Caki2 (cell line): ENCODE data around the gene PNMT. TPM values are rescaled to one million over a fixed set of nuclear protein-coding genes. Genes with fewer than 3 reads are reported as not detected.
A peak's percentile ranks its signal among the peaks of the same experiment; 100 is the strongest.

Experiments
- DNase-seq: peaks from one replicate; pipeline ENCODE4 v3.0.0-alpha.2; 2015; ENCODE audit warnings: low read depth
- in situ Hi-C: cut with HindIII; loops from 2 replicates; pipeline ENCODE4 v1.10.0; 2016; ENCODE audit warnings: low sequenced_read_pairs, low pct_unique_long_range_greater_than_20kb, mixed read lengths
- total RNA-seq: library from RNA; depleted of rRNA; stranded (reverse); fragments of >200 nt; shearing (Covaris generic); gene quantifications from 2 replicates; pipeline ENCODE4 v1.2.3, GENCODE V29; 2014; ENCODE audit warnings: low replicate concordance

Gene PNMT
- total RNA-seq, 1 experiment from 2014 or later: not detected

GRCh38 chr17:39631403-39631802 lies 36.9 kb upstream of the PNMT start:
- in situ Hi-C loops: no loop called here
- no peak for DNase-seq

DNA sequence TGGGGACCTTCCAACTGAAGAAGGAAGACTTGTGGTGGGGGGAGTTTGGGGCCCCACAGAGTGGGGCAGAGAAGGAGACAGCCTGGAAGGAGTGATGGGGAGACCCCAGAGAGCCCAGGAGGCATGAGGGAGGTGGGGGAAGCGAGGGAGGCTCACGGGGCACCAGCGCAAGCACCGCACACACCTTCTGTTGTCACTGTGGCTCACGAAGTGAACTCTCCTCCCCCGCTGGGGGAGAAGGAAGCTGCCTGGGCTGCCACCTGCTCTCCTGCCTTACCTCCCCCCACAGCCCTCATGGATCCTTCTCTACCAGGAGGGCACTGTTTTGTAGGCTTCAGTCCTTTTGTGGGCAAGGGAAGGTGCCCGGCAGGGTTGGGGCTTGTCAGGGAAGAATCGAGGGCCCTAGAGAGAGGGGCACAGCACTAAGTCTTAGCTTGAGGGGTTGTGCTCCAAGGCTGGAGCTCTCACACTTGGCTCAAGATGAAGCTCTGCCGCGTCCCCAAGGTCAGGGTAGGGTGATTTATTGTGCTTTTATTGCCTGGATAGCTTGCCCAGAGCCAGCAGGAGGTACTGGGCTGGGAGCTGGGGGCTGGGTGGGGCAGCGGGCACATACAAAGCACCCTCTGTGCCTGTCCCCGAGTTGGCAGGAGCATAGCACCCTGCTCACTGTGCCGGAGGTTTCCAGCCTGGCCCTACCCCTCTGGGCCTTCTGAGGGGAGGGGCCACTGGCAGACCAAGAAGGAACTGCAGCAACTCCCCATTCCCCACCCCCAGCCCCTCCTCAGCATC lies 35.9 kb upstream of the PNMT start:
- in situ Hi-C loops: no loop called here
- no peak for DNase-seq

DNA sequence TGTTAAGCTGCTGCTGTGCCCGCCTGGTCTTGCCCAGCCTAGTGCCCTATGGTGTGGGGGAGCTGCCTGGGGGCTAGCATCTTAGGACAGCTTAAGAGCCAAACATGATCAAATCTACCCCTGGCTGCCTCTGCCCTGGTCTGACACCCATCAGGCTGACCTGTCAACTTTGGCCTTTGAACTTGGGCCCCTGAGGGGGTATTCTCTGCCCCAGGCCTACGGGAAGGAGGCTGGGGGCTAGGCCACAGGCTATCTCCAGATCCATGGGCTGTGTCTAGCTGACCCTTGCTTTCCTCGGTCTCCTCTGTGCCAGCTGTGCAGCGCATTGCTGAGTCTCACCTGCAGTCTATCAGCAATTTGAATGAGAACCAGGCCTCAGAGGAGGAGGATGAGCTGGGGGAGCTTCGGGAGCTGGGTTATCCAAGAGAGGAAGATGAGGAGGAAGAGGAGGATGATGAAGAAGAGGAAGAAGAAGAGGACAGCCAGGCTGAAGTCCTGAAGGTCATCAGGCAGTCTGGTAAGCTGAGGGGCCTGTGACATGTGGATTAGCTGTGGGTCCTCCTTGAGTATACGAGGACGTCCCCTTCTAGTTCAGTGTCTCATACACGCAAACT lies 34.6 kb upstream of the PNMT start:
- no peak for DNase-seq
- in situ Hi-C loops: no loop called here

GRCh38 chr17:39634384-39634871 lies 33.8 kb upstream of the PNMT start:
- in situ Hi-C loops: no loop called here
- peak; percentile 62 for DNase-seq

GRCh38 chr17:39635614-39636176 lies 32.6 kb upstream of the PNMT start:
- no peak for DNase-seq
- in situ Hi-C loops: no loop called here

DNA sequence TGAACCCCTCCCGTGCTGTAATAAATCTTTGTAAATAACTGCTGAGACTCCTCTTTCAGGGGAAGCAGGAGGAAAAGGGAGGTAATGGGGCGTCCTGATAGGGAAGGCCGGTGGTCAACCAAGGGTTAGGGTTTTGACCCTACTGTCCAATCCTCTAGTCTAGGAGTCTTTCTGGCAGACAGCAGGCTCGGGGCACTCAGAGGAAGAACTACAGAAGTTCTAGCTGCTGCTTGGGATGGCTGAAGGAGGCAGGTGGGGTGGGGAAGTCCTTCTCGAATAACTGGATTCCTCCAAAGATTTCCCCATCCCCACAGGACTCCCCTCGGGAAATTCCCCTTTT lies 31.7 kb upstream of the PNMT start:
- DNase-seq: no peak
- in situ Hi-C loops: no loop called here

- peak; percentile 79 for DNase-seq
- in situ Hi-C loops: no loop called here
Measured at GRCh38 chr17:39636927-39637736, 31.1 kb upstream of the PNMT start, which contains the start of gene STARD3. Gene STARD3, plus strand, starts transcription at chr17:39637144. Its CDS starts 16,388 bp downstream, at chr17:39653532.

- in situ Hi-C loops: no loop called here
- no peak for DNase-seq
Measured at GRCh38 chr17:39638317-39638716, 29.9 kb upstream of the PNMT start.

DNA sequence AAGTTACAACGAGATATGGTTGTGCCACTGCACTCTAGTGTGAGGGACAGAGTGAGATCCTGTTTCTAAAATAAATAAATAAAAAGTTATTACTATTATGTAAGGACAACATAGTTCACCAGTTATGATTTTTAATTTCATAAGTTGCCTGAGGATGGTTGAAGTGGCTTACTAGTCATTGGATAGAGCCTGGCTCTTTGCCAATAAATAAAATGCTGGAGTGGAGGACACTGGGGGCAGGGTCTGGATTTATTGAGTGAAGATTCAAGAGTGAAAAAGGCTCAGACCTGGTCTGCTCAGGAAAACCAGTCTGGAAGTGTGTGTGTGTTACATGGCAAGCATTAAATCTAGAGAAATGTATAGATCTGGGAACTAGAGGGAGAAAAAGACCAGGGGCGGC lies 29.2 kb upstream of the PNMT start:
- DNase-seq: no peak
- in situ Hi-C loops: no loop called here

DNA sequence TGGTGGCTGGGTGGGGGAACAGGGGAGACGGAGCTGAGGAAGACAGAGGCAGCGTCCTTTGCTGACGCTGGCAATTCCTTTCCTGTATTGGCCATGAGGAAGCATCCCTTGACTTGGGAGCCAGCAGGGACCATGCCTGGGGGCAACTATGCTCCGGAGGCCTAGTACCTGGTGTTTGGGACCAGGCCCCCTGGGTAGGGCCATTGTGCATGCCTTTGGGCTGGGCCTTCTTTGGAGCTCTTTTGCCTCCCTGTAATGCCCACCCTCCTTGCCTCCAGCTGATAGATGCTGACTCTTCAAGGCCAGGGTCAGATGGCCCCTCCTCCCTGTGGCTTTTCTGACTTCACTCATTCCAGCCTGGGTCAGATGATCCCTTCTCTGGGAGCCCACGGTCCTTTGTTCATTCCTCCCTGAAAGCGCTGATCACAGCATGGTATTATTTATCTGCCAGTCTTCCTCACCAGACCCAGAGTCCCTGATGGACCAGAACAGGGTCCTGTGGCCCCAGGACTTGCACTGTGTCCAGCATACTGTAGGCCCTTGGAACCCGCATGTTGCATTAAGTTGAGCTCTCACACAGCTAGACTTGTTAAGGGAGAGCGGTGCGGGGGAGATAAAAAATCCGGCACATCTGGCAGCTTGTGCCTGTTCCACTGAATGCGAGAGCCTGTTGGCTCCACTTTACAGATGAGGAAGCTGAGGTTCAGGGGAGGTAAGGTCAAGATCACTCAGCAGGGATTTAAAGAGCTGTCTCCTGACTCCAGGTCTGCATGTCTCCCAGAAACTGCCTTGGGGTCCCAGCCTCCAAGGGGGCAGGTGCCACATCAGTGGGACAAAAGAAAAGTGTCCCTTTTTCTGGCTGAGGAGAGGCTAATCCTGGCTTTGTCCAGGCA lies 28.4 kb upstream of the PNMT start:
- in situ Hi-C loops: no loop called here
- peak; percentile 47 for DNase-seq

- in situ Hi-C loops: no loop called here
Measured at GRCh38 chr17:39640591-39641031, 27.6 kb upstream of the PNMT start.

GRCh38 chr17:39641097-39641496 lies 27.2 kb upstream of the PNMT start:
- in situ Hi-C loops: no loop called here
- DNase-seq: no peak

More at GRCh38 chr17:39640591-39641031, 27.6 kb upstream of the PNMT start:
- DNase-seq: peak; percentile 60

- in situ Hi-C loops: no loop called here
Measured at GRCh38 chr17:39641883-39642282, 26.4 kb upstream of the PNMT start.

DNA sequence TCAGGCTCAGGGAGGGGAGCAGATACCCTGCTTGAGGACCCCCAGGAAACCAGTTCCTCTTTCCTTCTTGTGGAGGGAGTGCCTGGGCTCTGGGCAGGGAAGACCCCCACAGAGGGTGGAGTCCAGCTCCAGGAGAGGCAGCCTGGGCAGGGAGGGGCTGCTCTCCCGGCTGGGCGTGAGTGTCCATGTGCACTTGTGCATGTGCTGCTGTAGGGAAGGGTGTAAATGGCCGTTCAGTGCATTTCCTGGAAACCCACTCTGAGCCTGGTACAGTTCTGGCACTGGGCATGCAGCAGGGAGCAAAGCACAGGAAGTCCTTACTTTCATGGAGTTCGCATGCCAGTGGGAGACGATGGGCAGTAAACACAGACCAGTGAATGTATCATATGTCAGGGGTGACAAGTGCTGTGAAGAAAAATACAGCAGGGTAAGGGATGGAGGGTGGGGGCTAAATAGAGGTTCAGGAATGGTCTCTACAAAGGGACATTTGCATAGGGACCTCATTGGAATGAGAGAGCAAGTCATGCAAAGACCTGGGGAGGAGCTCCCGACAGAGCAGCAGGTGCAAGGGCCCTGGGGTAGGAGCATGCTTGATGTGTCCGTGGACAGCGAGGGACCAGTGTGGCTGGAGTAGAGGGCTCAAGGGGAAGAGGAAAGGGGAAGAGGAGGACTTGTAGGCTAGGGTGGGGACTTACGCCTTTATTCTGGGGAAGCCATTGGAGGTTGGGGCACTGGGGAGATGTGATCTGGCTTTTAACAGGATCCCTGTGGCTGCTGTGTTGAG lies 25.8 kb upstream of the PNMT start:
- DNase-seq: no peak
- in situ Hi-C loops: no loop called here

More at GRCh38 chr17:39641883-39642282, 26.4 kb upstream of the PNMT start:
- no peak for DNase-seq

DNA sequence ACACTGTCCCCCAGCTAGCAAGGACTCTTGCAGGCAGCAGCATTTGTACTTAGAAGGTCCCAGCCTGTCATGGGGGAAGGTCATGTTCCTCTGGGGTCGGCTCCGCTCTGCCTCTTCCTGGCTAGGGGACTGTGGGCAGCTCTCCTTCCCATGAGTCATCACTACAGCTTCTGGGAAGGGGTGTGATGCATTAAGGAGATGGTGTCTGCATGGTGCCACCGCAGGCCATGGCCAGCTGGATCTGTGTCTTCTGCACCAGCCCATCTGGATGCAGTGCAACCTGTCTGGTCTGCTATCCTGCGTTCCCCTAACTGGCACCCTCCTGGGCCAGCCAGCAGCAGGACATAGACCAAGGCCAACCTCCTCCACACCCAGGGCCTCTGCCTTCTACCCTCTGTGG lies 25.0 kb upstream of the PNMT start:
- in situ Hi-C loops: no loop called here
- DNase-seq: peak; percentile 34

- in situ Hi-C loops: no loop called here
Measured at GRCh38 chr17:39647256-39647655, 21.0 kb upstream of the PNMT start.

More at GRCh38 chr17:39647256-39647655, 21.0 kb upstream of the PNMT start:
- no peak for DNase-seq
